Hippocampal formation (tissue), 2 donors: ENCODE data around the gene CYP51A1.
"Not testable (repeated sequence)": the region's sequence is repeated elsewhere in the genome, so short reads cannot be mapped to it uniquely, and the experiment has no call there.

Experiments
- DNase-seq, 2 donors: peaks; one replicate each; lab custom pipeline; 2025; lab: John Stamatoyannopoulos, UW

The CYP51A1 gene

DNA sequence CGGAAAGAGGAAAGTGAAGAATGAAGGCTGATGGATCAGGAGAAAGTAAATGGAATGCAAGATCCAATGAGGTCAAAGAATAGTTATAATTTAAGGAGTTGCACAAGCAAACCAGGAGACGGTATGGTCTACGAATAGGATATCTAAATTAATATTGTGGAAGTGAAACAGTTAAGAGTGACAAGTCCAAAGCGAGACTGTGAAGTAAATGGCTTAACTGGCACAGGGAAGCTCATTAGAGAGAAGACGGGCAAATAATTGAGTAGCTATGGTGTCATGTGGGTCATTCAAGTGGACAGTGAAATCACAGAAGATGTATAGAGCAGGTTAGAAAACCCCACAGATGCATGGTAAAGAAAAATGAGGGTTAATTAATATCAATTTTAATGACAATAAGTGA lies 3.2 kb downstream of the CYP51A1 start:
- no peak for DNase-seq

DNA sequence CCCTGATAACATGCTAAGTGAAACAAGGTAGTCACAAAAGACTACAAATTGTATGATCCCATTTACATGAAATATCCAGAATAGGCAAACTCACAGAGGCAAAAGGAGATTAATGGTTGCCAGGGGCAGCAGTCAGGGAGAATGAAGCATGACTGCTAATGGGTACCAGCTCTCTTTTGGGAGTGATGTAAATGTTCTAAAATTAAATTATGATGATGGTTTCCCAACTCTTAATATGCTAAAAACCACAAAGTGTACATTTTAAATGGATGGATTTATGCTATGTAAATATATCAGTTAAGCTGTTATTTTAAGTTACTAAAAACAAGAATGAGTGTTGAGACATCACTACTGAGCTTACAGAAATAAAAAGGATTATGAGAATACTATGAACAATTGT lies 12.6 kb downstream of the CYP51A1 start:
- DNase-seq = no peak

DNA sequence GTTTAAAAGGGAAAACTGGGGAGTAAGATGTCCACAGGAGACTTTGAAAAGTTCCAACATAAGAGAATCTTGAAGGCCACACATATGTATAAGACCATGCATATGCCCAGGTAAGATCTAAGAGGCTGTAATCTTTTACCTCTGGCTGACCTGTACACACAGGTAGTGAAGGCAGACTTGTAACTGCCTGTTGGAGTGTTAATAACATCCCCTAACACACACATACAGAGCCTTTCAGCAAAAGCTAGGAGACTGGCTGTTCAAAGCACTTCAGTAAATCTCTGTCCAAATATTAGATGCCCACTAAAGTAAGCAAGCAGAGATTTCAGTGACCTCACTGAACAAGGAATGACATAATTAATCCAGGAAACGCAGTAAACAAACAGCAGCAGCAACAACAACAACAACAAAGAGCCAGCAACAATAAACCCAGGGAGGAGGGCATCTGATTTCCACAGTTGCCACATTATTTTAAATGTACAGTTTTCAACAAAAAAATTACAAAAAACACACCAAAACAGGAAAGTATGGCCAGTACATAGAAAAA lies 15.0 kb downstream of the CYP51A1 start:
- no peak for DNase-seq

DNA sequence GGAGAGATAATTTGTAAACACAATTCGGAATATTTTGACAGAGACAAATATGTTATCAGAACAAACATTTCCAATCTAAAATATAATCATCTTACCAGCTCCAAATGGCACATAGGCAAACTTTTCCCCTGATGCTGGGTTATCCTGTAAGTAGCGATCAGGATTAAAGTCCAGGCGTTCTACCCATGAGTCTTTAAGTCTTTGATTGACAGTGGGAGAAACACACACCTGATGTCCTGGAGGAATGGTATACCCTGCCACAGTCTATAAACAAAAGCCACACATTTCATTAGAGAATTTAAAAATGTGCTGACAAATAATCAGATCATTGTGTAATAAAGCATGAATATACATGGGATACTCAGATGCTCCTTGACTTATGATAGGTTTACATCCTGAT lies 17.3 kb downstream of the CYP51A1 start:
- no peak for DNase-seq

DNA sequence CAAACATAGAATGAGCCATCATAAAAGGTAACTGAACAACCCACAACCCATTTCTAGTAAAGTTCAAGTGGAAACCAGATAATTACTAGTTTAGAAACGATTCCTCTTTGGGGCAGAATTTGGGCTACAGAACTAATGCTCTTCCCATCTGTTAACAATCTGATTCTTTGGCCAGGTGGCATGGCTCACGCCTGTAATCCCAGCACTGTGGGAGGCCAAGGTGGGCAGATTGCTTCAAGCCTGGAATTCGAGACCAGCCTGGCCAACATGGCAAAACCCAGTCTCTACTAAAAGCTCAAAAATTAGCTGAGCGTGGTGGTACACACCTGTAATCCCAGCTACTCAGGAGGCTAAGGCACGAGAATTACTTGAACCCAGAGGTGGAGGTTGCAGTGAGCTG lies 18.5 kb downstream of the CYP51A1 start:
- DNase-seq = no peak

DNA sequence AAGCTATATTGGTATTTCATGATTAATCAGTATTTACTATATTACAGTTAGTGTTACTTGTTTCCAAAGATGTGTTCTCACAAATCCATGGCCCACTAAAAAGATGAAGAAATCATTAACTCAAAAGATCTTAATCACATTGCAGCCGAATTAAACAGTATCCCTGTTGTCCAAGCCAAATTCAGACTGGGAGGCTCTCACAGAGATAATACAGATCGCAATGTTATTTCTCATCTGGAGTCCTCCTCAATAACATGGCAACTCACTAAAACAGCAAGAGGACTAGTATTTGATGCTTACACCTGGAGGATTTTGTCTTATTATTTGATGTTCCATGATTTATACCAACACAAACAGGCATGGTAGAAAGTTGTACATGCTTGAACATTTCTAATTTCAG lies 23.4 kb downstream of the CYP51A1 start:
- DNase-seq = no peak

DNA sequence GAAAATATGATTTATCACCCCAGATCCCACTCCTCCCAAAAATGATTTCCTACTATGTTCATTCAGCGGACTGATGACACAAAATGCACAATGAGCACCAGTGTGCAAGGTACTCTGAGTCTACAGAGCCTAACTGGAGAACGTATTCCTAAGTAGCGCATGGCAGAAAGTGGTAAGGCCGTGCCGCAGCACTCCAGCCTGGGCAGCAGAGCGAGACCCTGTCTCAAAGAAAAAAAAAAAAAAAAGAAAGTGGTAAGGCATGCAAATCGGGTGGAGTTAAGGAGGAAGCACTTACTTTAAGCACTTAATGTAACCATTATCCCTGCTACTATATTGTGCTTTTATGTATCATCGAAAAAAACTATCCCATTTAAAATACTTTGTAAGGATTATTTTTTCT lies 25.5 kb downstream of the CYP51A1 start:
- no peak for DNase-seq

DNA sequence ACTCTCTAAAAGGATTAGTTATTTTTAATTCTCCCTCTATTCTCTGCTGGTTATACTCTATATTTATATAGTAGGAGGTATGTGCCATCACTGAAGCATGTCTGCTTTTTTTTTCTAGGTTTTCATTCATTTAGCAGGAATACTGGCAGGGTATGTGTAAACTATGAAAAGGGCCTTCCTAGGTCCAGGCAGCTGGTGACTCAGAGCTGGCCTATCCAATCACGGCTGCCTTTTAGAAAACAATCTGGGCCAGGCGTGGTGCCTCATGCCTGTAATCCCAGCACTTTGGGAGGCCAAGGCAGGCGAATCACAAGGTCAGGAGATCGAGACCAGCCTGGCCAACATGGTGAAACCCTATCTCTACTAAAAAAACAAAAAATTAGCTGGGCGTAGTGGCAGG lies 31.4 kb downstream of the CYP51A1 start:
- DNase-seq = not testable (repeated sequence)

DNA sequence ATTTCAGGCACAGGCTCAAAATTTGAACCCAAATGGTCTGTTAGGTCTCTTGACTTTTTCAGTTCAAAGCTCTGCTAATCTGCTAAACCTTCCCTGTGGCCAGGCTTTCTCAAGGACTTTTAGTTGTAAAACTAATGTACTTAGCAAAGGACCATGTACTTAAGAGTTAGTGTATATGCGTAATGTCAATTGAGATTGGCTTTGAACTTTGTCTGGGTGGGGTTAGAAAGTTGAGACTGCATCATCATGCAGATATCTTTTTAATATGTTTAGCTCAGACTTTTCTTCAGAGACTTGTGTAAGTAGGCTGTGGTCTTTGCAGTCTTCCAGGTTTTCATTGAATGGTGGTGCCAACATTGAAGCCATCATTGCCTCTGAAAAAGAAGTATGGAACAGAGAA lies 33.7 kb downstream of the CYP51A1 start:
- DNase-seq = no peak

DNA sequence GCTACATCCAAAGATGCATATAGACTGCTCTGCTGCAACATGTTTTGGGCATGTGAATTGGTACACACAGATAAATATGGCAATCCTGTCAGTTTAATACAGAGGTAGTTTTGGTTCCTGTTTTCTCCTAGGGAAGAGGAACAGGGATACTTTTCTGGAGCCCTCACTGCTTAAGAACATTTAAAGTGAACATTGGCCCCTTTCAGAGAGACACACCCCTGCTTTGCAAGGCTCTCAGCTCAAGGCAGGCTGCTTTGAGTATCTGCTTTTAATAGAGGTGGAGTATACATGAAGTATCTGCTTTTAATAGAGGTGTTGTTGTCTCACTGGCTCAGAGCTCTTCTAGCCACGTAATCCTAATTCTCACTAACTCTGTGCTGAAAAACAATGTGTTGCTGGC lies 38.9 kb downstream of the CYP51A1 start:
- DNase-seq = no peak

DNA sequence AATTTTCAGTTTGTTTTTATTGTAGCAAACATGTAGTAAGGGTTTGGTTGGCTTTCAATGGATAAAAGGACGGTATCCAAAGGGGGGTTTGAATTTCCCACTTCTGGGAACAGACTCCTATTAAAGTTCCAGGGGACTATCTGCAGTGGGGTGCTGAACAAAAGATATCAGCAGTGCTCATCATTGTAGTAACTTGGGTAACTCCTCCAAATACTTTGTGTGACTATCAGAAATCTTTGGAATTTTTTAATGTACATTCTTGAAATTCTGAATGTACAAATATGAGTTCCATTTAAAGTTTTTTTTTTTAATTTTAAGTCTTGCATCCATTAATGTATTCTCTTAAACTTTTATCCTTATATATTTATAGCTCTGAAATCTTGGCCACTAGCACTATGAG lies 42.1 kb downstream of the CYP51A1 start:
- DNase-seq = no peak

DNA sequence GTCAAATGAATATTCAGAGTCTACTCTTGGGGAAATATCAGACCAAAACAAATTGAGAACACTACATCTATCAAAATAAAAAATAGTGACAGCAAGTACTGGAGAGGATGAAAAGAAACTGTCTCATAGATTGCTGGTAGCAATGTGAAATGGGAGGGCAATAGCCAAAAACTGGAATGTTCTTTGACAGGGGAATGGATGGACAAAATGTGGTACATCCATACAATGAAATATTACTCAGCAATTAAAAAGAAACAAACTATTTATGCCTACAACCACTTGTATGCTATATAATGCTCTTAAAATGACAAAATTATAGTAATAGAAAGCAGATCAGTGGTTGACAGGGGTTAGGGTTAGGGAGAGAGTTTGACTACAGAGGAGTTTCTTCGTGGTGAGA lies 46.0 kb downstream of the CYP51A1 start:
- DNase-seq = no peak

DNA sequence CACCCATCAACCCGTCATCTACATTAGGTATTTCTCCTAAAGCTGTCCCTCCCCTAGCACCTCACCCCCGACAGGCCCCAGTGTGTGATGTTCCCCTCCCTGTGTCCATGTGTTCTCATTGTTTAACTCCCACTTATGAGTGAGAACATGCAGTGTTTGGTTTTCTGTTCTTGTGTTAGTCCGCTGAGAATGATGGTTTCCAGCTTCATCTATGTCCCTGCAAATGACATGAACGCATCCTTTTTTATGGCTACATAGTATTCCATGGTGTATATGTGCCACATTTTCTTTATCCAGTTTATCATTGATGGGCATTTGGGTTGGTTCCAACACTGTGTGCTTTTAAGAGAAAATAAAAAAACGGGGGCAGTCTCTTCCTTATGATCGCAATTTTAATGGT lies 50.4 kb downstream of the CYP51A1 start:
- DNase-seq = not testable (repeated sequence)

DNA sequence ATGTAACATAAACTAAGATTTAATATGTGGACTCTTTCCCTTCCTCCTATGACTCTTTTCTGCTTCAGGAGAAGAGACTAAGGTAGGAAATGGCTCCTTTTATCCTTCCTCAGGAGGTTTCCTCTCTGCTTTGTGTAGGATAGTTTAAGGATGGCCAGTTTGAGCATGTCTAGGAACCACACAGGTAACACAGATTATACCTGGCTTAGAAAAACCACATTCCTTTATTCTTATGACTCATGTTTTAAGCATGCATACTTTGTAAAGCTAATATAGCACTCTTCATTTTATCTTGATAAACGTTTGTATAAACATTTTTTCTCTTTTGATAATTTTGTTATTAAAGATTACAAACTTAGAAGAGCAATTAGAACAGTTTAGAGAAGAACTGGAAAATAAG lies 57.8 kb downstream of the CYP51A1 start:
- DNase-seq = no peak

DNA sequence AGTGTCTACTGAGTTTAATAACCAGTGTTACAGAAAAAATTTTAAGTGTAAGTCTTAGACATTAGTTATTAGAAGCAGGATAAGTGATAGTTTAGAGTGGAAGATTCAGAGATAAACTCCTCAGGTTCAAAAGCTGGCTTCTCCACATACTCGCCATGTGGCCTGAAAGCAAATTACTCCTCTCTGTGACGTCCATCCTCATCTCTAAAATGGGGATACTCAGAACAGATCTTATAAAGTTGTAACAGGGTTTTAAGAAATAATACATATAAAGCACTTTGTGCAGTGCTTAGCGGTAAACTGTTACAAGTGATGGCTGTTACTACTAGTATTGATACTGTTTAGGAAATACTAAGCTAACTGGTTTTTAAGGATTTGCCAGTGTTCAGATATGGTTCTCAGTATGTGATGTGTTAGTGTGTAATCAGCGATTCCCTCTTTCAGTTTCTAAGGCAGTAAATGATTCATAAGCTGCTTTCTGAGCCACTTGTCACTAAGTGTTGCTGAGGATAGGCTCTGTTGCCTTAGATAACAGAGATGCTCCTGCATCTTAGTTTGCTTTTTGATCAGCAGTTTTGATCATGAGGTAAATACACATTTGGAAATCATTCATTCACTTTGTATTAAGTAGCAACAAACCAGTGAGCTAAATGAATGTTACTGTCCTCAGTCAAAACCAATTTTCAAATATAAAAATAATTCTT lies 58.7 kb downstream of the CYP51A1 start:
- no peak for DNase-seq

DNA sequence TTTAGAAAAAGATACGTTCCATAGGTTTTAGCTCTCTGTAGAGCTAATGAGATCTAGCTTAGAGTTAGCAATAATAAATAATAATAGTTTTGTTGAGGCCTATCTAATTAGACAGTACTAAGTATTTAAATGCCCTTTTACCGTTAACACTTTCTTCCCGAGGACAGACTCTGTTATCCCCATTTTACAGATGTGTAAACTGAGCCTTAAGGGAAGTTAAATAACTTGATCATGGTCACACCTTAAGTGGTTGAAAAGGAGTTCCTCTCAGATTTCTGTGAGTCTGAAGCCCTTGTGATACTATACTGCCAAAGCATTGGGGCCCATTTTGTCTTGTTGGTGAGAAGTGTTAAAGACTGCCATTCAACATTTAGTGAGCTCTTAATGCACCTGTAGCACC lies 61.6 kb downstream of the CYP51A1 start:
- no peak for DNase-seq

DNA sequence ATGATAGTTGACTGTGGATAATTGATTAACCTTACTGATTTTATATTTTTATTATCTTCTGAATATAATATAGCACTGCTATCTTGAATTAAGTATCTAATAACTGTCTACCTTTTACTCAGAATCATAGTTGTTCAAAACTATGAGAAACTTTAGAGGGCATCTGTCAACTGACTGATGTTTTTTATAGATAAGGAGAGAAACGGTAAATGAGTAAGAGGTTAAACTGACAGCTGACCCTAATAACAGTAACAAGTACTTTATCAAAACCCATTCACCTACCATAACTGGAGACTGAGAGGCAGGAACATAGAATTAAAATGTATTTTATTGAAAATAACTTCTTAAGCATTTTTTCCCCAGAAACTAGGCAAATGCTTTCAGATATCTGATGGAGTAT lies 62.2 kb downstream of the CYP51A1 start:
- no peak for DNase-seq

DNA sequence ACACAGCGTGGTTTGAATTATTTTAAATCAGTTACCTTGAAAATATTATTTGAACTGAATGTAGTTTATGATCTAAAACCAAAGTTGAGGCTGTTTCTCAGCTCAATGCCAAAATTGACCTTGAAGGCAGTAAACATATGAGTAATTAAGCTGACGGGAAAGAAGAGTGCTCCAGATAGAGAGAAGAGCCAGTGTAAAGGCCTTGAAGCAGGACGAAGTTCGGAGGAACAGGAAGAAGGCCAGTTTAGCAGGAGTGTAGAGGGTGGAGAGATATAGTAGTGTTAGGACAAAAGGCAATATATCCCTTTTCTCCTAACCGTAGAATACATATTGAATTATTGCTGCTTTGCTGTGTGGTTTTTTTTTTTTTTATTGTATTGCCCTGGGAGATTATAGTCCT lies 63.2 kb downstream of the CYP51A1 start:
- DNase-seq = no peak

DNA sequence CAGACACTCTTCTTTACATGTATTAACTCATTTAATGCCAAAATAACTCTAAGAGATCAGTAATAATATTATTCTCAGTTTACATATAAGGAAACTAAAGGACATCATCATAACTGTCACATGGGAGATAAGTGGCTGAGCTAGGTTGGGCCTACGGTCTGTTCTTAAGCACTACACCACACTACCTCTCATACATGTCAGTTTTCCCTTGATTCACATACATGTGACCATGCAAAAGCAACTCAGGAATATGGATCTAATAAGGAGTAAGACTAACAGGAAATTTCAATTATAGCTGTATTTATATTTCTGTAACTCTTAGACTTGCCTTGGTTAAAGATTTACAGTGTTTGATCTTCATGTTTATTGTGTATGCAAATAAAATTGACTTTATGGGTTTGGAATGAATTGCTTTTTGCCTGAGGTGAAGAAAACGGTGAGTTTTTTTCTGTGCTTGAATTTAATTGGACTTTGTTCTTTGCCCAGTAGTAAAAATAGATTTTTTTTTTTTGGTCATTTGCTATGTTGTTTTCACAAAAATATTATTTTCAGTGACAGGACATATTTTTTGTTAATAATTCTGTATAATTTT lies 69.7 kb downstream of the CYP51A1 start:
- no peak for DNase-seq
